Measurements from ENCODE around the gene BLOC1S4.

BLOC1S4 gene

GRCh38 chr4:6715704-6716017 lies 313 bp upstream of the BLOC1S4 start:
- Histone ChIP-seq H3K36me3 (peaks cover 0 to 8% (median 0%) of the 10 kb centered on the region in 3 donors), H3K27me3 (no peaks in the 10 kb centered on the region), H3K27ac (peak overlapping the region; percentile 85 to 92), H3K4me1 (peaks cover 0 to 29% (median 24%) of the 10 kb centered on the region in 4 donors), H3K4me3 (peak overlapping the region; percentile 69 to 85), H3K9me3 (no peaks in the 10 kb centered on the region)
- DNase-seq: no peak
- no peak for TF ChIP-seq CTCF (IDR thresholded peaks at IDR 0.05)
- intact Hi-C loops (cut with DNase I; ENCODE audit: low total_unique reads): loop anchor here (10.0 kb wide), 2 partner anchors 269 to 359 kb away; no protein-coding TSS in a partner anchor

- Histone ChIP-seq H3K36me3 (peaks cover 0 to 8% (median 0%) of the 10 kb centered on the region in 3 donors), H3K9me3 (no peaks in the 10 kb centered on the region), H3K4me1 (peaks cover 0 to 29% (median 24%) of the 10 kb centered on the region in 4 donors), H3K4me3 (peak overlapping the region; percentile 69 to 85), H3K27me3 (no peaks in the 10 kb centered on the region), H3K27ac (peak overlapping the region; percentile 85 to 92)
- intact Hi-C loops (cut with DNase I; ENCODE audit: low total_unique reads): loop anchor here (10.0 kb wide), 2 partner anchors 268 to 358 kb away; no protein-coding TSS in a partner anchor
- no peak for DNase-seq
- TF ChIP-seq CTCF (IDR thresholded peaks at IDR 0.05): no peak
Observed at GRCh38 chr4:6716958-6717655, 1.1 kb downstream of the BLOC1S4 start.

GRCh38 chr4:6718932-6719610 lies 3.1 kb downstream of the BLOC1S4 start:
- H3K4me1 ChIP-seq: peaks cover 0 to 29% (median 24%) of the 10 kb centered on the region in 4 donors
- no peaks in the 10 kb centered on the region for H3K27me3 ChIP-seq
- no peak overlapping the region for H3K4me3 ChIP-seq
- intact Hi-C loops (cut with DNase I; ENCODE audit: low total_unique reads): loop anchor here (10.0 kb wide), 2 partner anchors 266 to 356 kb away; no protein-coding TSS in a partner anchor
- H3K27ac ChIP-seq: no peak overlapping the region
- no peaks in the 10 kb centered on the region for H3K9me3 ChIP-seq
- peaks cover 0 to 8% (median 0%) of the 10 kb centered on the region in 3 donors for H3K36me3 ChIP-seq
- no peak for TF ChIP-seq CTCF (IDR thresholded peaks at IDR 0.05)
- DNase-seq: no peak

- no peak for TF ChIP-seq CTCF (IDR thresholded peaks at IDR 0.05)
- peak overlapping the region in 1 of 2 donors; percentile 16 for H3K27ac ChIP-seq
- no peaks in the 10 kb centered on the region for H3K9me3 ChIP-seq
- intact Hi-C loops (cut with DNase I; ENCODE audit: low total_unique reads): loop anchor here (5.0 to 10.0 kb wide), 4 partner anchors 63 to 355 kb away; partner anchors contain the start of gene KIAA0232
- H3K36me3 ChIP-seq: peaks cover 0 to 8% (median 0%) of the 10 kb centered on the region in 3 donors
- no peak overlapping the region for H3K4me3 ChIP-seq
- H3K27me3 ChIP-seq: no peaks in the 10 kb centered on the region
- no peak for DNase-seq
- peaks cover 0 to 29% (median 24%) of the 10 kb centered on the region in 4 donors for H3K4me1 ChIP-seq
Observed at GRCh38 chr4:6719611-6720179, 3.7 kb downstream of the BLOC1S4 start.

- DNase-seq: peak; percentile 65 to 89
- Histone ChIP-seq H3K36me3 (peaks cover 0 to 8% (median 0%) of the 10 kb centered on the region in 3 donors), H3K27me3 (no peaks in the 10 kb centered on the region), H3K27ac (peak overlapping the region in 1 of 2 donors; percentile 16), H3K9me3 (no peaks in the 10 kb centered on the region), H3K4me1 (peaks cover 0 to 34% (median 24%) of the 10 kb centered on the region in 4 donors), H3K4me3 (no peak overlapping the region)
- peak; percentile 91 to 98 for TF ChIP-seq CTCF (IDR thresholded peaks at IDR 0.05)
- intact Hi-C loops (cut with DNase I; ENCODE audit: low total_unique reads): loop anchor here (5.0 kb wide), 2 partner anchors 62 to 152 kb away; partner anchors contain the start of gene KIAA0232
Observed at GRCh38 chr4:6720202-6720699, 4.3 kb downstream of the BLOC1S4 start.
